HG02763 (cell line): Measurements from ENCODE around the gene C2CD4D.

ENCODE experiments used
- ATAC-seq: cut with Tn5 transposase; IDR thresholded peaks from one replicate; pipeline ENCODE4 v1.9.1; 2021; ENCODE audit warnings: mild to moderate bottlenecking, moderate library complexity; ENCODE audit not compliant: unreplicated experiment

The C2CD4D gene

GRCh38 chr1:151815716-151816327 lies 23.8 kb downstream of the C2CD4D start:
- no peak for ATAC-seq

- no peak for ATAC-seq
Measured at GRCh38 chr1:151814971-151815545, 24.6 kb downstream of the C2CD4D start.

- ATAC-seq = no peak
Measured at GRCh38 chr1:151814426-151814825, 25.2 kb downstream of the C2CD4D start.

- ATAC-seq = no peak
Measured at GRCh38 chr1:151813271-151813977, 26.2 kb downstream of the C2CD4D start.

- no peak for ATAC-seq
Measured at GRCh38 chr1:151811181-151811580, 28.4 kb downstream of the C2CD4D start.

GRCh38 chr1:151809985-151810556 lies 29.5 kb downstream of the C2CD4D start:
- ATAC-seq = no peak

GRCh38 chr1:151809290-151809984 lies 30.2 kb downstream of the C2CD4D start:
- ATAC-seq = no peak

GRCh38 chr1:151807766-151808165 lies 31.9 kb downstream of the C2CD4D start:
- no peak for ATAC-seq

GRCh38 chr1:151807131-151807530 lies 32.5 kb downstream of the C2CD4D start:
- no peak for ATAC-seq

GRCh38 chr1:151806170-151806569 lies 33.5 kb downstream of the C2CD4D start:
- no peak for ATAC-seq

- ATAC-seq = no peak
Measured at GRCh38 chr1:151805066-151805820, 34.4 kb downstream of the C2CD4D start, which contains the start of gene LINGO4. TSS of gene LINGO4 (minus strand) at chr1:151805419. CDS start at chr1:151802704, 2,715 bp downstream.

- no peak for ATAC-seq
Measured at GRCh38 chr1:151803915-151804314, 35.7 kb downstream of the C2CD4D start.

- no peak for ATAC-seq
Measured at GRCh38 chr1:151803164-151803563, 36.5 kb downstream of the C2CD4D start.

- no peak for ATAC-seq
Measured at GRCh38 chr1:151802372-151802771, 37.2 kb downstream of the C2CD4D start.

- ATAC-seq = no peak
Measured at GRCh38 chr1:151801846-151802245, 37.8 kb downstream of the C2CD4D start.

GRCh38 chr1:151801310-151801820 lies 38.3 kb downstream of the C2CD4D start:
- no peak for ATAC-seq

- no peak for ATAC-seq
Measured at GRCh38 chr1:151800830-151801229, 38.8 kb downstream of the C2CD4D start.

GRCh38 chr1:151799179-151800022 lies 40.2 kb downstream of the C2CD4D start:
- no peak for ATAC-seq

GRCh38 chr1:151798571-151798970 lies 41.0 kb downstream of the C2CD4D start:
- ATAC-seq = no peak
